TTC549 (cell line): ENCODE measurements around the gene PKD2L2.
"Not testable (repeated sequence)": the region's sequence is repeated elsewhere in the genome, so short reads cannot be mapped to it uniquely, and the experiment has no call there.

ENCODE experiments used
- FAIRE-seq: peaks from 2 replicates; lab custom pipeline; 2012; peaks lifted over from hg19 to GRCh38; lab: Jason Lieb, UNC

The PKD2L2 gene

GRCh38 chr5:137888863-137889759 lies at the start of gene PKD2L2:
TSS of gene PKD2L2 (plus strand) at chr5:137889457. CDS start at chr5:137889492, 35 bp downstream.
- FAIRE-seq: no peak

DNA sequence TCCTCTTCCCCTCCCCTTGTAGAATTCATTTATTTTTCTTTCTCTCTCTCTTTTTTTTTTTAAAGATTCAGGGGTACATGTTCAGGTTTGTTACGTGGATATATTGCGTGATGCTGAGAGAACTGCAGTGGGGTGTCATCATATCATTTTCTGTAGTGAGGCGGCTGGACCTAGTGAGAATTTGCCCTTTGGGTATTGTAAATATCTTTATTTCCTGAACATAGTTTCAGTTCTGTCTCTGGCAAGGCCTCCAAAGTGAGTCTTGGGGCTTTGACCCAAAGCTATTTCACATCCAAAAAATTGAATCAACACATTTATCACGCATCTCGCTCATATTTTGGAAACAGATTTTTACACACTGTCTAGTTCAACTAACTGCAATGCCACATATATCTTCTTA lies 47.0 kb upstream of the PKD2L2 start:
- no peak for FAIRE-seq

GRCh38 chr5:137843676-137844299 lies 45.5 kb upstream of the PKD2L2 start:
- no peak for FAIRE-seq

DNA sequence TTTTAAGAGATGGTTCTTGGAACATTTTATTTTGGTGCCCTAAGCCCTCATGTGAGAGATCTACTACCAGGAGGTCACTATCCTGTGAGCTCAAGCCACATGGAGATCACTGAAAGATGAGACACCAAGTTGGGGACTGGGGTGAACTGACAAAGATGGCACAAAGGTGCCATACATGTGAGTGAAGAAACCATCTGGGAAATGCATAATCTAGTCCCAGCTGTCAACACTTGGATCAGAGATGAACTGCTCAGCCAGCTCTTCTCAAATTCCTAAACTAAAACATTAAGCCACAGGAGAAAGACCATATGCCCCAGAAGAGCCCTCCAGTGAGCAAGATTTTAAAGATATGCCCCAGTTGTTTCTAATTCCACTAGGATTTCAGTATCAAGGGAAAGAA lies 43.8 kb upstream of the PKD2L2 start:
- peak; percentile 74 for FAIRE-seq

DNA sequence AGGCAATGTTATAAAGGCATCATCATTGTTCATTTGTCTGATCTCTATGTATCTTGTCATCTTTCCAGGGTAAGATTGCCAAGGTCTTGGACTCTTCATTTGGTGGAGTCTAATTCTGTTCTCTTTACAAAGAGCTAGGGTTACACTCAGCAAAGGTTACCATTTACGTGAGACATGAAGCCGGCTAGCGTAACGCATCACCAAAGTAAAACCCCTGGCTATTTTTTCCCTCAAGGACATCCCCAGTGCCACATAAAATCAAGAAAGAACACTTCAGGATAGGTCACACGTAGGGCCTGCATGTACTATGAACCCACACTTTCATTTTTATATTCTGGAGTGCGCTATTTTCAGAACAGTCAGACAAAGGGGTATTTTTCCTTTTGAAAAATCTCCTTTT lies 41.6 kb upstream of the PKD2L2 start:
- FAIRE-seq: no peak

DNA sequence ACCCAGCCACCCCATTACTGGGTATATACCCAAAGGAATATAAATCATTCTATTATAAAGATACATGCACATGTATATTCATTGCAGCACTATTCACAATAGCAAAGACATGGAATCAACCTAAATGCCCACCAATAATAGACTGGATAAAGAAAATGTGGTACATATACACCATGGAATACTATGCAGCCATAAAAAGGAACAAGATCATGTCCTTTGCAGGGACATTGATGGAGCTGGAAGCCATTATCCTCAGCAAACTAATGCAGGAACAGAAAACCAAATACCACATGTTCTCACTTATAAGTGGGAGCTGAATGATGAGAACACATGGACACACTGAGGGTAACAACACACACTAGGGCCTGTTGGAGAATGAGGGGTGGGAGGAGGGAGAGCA lies 36.1 kb upstream of the PKD2L2 start:
- not testable (repeated sequence) for FAIRE-seq

GRCh38 chr5:137856201-137856600 lies 33.1 kb upstream of the PKD2L2 start:
- no peak for FAIRE-seq

- FAIRE-seq: no peak
Observed at GRCh38 chr5:137856916-137857862, 32.1 kb upstream of the PKD2L2 start.

DNA sequence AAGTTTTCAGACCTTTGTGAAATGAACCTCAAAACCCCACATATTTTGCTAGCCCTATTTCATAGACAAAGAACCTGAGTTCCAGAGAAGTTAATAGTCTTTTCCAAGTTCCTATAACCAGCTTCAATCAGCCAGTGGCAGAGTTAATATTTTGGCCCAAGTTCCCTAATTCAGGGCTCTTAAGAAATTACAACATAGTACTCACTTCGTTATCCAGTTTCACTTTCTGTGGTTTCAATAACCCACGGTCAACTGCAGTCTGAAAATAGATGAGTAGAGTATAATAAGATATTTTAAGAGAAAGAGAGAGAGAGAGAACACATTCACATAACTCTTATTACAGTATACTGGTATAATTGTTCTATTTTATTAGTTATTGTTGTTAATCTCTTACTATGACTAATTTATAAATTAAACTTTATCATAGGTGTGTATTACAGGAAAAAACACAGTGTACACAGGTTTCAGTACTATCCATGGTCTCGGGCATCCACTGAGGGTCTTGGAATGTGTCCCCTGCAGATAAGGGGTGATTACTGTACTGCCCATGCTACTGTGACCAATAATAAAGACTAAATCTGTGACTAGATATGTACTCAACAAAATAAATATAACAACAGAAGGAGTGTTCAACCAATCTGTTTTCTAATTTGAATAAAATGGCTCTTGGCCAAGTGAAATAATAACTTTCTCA lies 30.9 kb upstream of the PKD2L2 start:
- no peak for FAIRE-seq

DNA sequence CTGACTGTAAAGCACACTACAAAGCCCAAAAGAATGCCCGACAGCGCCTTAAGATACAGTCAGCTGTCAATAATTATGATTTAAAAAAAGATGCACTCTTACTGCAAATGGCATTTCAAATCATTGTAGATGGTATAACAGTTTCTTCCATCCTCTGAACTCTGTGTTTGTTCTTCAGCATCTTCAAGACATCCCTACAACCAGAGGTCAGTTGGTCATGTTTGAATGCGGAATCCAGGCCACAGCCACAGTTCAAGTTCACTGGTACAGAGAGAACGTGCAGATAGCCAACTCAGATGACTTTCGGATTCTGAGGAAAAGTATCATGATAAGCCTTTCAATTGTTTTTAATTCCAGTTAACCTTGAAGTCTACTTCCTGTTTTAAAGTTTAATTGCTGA lies 30.3 kb upstream of the PKD2L2 start:
- no peak for FAIRE-seq

- FAIRE-seq: no peak
Observed at GRCh38 chr5:137862251-137862650, 27.0 kb upstream of the PKD2L2 start.

GRCh38 chr5:137863653-137864052 lies 25.6 kb upstream of the PKD2L2 start:
- not testable (repeated sequence) for FAIRE-seq

GRCh38 chr5:137866541-137867388 lies 22.5 kb upstream of the PKD2L2 start:
- FAIRE-seq: no peak

GRCh38 chr5:137867664-137868063 lies 21.6 kb upstream of the PKD2L2 start, which contains the start of gene MYOT:
TSS of gene MYOT (plus strand) at chr5:137867860. CDS start at chr5:137870652, 2,792 bp downstream.
- FAIRE-seq: no peak

DNA sequence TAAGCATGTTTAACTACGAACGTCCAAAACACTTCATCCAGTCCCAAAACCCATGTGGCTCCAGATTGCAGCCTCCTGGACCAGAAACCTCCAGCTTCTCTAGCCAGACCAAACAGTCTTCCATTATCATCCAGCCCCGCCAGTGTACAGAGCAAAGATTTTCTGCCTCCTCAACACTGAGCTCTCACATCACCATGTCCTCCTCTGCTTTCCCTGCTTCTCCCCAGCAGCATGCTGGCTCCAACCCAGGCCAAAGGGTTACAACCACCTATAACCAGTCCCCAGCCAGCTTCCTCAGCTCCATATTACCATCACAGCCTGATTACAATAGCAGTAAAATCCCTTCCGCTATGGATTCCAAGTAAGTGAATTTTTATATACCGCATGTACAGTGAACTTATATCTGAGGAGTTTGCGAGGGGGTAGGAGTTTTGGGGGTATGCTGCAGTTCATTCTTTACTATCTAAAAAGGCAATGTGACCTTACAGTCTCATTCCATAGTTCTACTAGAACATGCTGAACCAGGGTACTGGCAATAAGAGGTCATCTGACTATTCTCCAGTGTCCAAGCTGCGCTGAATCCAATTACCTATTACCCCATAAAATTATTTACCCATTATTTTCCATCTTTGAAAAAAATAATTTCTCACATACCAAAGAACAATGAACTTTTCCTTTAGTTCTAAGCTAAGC lies 18.5 kb upstream of the PKD2L2 start:
- no peak for FAIRE-seq

- no peak for FAIRE-seq
Observed at GRCh38 chr5:137871571-137871970, 17.7 kb upstream of the PKD2L2 start.

DNA sequence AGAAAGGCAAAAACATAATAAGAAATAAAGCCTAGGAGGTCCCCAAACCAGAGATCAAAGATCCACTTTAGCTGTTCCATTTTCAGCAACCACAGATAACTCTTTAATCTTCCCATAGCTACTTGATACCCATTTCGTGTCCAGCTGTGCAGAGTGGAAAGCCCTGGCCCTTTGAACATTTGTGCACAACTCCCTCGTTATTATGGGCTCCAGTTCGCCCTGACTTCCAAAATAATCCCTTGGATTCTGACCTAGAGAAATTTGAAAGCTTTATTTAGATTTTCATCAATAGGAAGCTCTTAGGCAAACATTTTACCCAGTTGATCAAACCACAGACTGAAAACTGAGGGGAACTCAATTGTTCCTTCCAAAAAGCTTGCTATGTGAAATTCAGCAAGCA lies 16.8 kb upstream of the PKD2L2 start:
- FAIRE-seq: no peak

DNA sequence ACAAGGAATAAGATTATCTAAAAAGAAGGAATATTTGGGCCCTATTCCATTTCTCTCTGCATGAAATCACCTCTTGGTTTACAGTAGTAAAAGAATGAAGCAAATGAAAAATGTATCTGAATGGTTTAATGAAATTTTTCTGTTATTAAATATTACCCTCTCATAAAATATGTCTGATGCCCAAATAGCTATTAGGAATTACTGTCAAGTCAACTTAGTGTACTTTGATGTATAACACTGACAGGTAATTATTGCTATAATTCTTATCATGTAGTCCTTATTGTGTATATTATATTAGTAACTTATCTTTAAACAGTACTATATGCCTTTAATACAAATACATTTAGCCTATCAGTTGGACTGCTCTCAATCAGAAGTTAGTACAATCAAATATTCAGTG lies 13.2 kb upstream of the PKD2L2 start:
- FAIRE-seq: no peak

- FAIRE-seq: no peak
Observed at GRCh38 chr5:137880313-137880712, 8.9 kb upstream of the PKD2L2 start.

DNA sequence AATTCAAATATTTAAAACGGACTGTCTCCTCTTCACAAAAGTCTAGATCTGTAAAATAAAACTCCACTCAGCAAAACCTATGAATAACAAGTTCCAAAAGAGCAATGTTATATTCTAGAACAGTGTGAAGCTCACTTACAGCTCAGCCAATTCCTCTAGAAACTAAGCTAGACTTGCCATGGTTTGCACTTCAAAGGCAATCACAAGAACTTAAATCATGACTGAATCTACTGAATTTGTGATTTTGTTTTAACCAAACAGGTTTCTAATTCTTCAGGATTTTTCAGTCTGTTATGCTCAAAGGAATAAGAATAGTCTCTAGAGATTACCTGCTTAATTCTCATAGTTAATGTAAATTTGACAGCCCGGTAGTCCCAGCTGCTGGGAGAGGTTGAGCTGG lies 1.4 kb upstream of the PKD2L2 start:
- FAIRE-seq: no peak
